OCI-LY7 (cell line): ENCODE results near the gene IFT27. TPM values are rescaled to one million over a fixed set of nuclear protein-coding genes. Genes with fewer than 3 reads are reported as not detected.

Experiments used
- BruUV-seq: library from RNA; stranded (reverse); fragments of 400-500 nt; replicated peaks from 2 replicates; lab custom pipeline; 2021; lab: Mats Ljungman, UMichigan
- CTCF ChIA-PET: fragments of 300-600 bp; sonication (Branson Sonifier 250); formaldehyde crosslinking; loops from one replicate; lab custom pipeline; 2022; ENCODE audit warnings: antibody characterized with exemption; ENCODE audit not compliant: unreplicated experiment; lab: Charles Lee
- POLR2A ChIA-PET: fragments of 300-600 bp; sonication (Branson Sonifier 250); formaldehyde crosslinking; loops from one replicate; lab custom pipeline; 2022; ENCODE audit warnings: antibody characterized with exemption; lab: Charles Lee
- DNase-seq: peaks from one replicate; pipeline ENCODE4 v3.0.0-alpha.2; 2015; ENCODE audit warnings: low spot score
- H2AFZ ChIP-seq: fragments of 200-600 bp; sonication (generic), shearing (Covaris generic); 2 replicates; pipeline ENCODE4 v1.6.1; 2014; ENCODE audit warnings: mild to moderate bottlenecking, antibody characterized with exemption, low read length, moderate library complexity
- H3K27ac ChIP-seq: fragments of 200-600 bp; sonication (generic); 2 replicates; pipeline ENCODE4 v1.5.1; 2014; ENCODE audit warnings: mixed run types, low read depth, mild to moderate bottlenecking, moderate library complexity, low read length, inconsistent platforms; ENCODE audit not compliant: poor library complexity, severe bottlenecking
- H3K36me3 ChIP-seq: fragments of 200-600 bp; sonication (generic); 2 replicates; pipeline ENCODE4 v1.6.1; 2014; ENCODE audit warnings: mild to moderate bottlenecking, antibody characterized with exemption, low read length, moderate library complexity, mixed read lengths; ENCODE audit not compliant: insufficient read depth
- H3K4me1 ChIP-seq: fragments of 200-600 bp; sonication (generic); 2 replicates; pipeline ENCODE4 v1.5.1; 2014; ENCODE audit warnings: mild to moderate bottlenecking, low read length; ENCODE audit not compliant: insufficient read depth, poor library complexity, severe bottlenecking
- H3K4me2 ChIP-seq: fragments of 200-600 bp; sonication (generic); 2 replicates; pipeline ENCODE4 v1.6.1; 2014; ENCODE audit warnings: mild to moderate bottlenecking, low read length
- H3K4me3 ChIP-seq: fragments of 200-600 bp; sonication (generic); 2 replicates; pipeline ENCODE4 v1.5.1; 2014; ENCODE audit warnings: mild to moderate bottlenecking, low read depth, low read length; ENCODE audit not compliant: poor library complexity, severe bottlenecking
- H3K79me2 ChIP-seq: fragments of 200-600 bp; sonication (generic); 2 replicates; pipeline ENCODE4 v1.6.1; 2016; ENCODE audit warnings: low read depth, mild to moderate bottlenecking, low read length, moderate library complexity, mixed read lengths; ENCODE audit not compliant: insufficient read depth
- H3K9me2 ChIP-seq: fragments of 200-600 bp; sonication (generic); 2 replicates; pipeline ENCODE4 v1.6.1; 2016; ENCODE audit warnings: mild to moderate bottlenecking, low read length, mixed read lengths; ENCODE audit not compliant: insufficient read depth
- H3K9me3 ChIP-seq: fragments of 200-600 bp; sonication (generic); 2 replicates; pipeline ENCODE4 v1.6.1; 2014; ENCODE audit warnings: mild to moderate bottlenecking, mixed run types, low read length, mixed read lengths
- H4K20me1 ChIP-seq: fragments of 200-600 bp; sonication (generic); 2 replicates; pipeline ENCODE4 v1.6.1; 2014; ENCODE audit warnings: mild to moderate bottlenecking, antibody characterized with exemption, low read length, moderate library complexity, mixed read lengths; ENCODE audit not compliant: insufficient read depth
- EZH2phosphoT487 ChIP-seq: fragments of 200-600 bp; sonication (generic); IDR thresholded peaks from 2 replicates; pipeline ENCODE4 v1.6.1; 2018; ENCODE audit warnings: low read depth, borderline replicate concordance, mild to moderate bottlenecking, mixed run types, antibody characterized with exemption, low read length, moderate library complexity, mixed read lengths
- intact Hi-C: fragments of 100-400 bp; cut with micrococcal nuclease; formaldehyde crosslinking; loops from one replicate; pipeline ENCODE4 v1.10.0; 2022; ENCODE audit not compliant: unreplicated experiment
- total RNA-seq, 2 experiments: library from RNA; depleted of rRNA in 1 of 2; stranded (reverse); fragments of >200 nt in 1 of 2; shearing (Covaris generic) in 1 of 2; gene quantifications; 2 replicates each; pipeline ENCODE4 v1.2.3, GENCODE V29; 2014 to 2022
- TF ChIP-seq, protein P1 (sequence below): fragments of 200-600 bp; sonication (generic); conservative IDR thresholded peaks from 2 replicates; pipeline ENCODE4 v1.5.1; 2014; ENCODE audit warnings: mild to moderate bottlenecking, antibody characterized with exemption, low read length, moderate library complexity, mixed read lengths

IFT27 gene
- total RNA-seq, 2 experiments from 2014 or later, result 18.3 to 50.0 TPM

GRCh38 chr22:36765131-36765942, 10.6 kb downstream of the IFT27 start:
- no peaks in the 10 kb centered on the region for H4K20me1 ChIP-seq
- no peaks in the 10 kb centered on the region for H3K79me2 ChIP-seq
- no peak overlapping the region for H3K4me2 ChIP-seq
- no TSS peak for BruUV-seq
- H3K27ac ChIP-seq, result no peak overlapping the region
- H3K9me2 ChIP-seq, result no peaks in the 10 kb centered on the region
- H3K4me1 ChIP-seq, result no peaks in the 10 kb centered on the region
- intact Hi-C loops, result no loop called here
- H3K4me3 ChIP-seq, result no peak overlapping the region
- ChIA-PET CTCF (no interaction called here), POLR2A (interaction anchor here (0.6 to 1.6 kb wide), 2 partner anchors 10 to 231 kb away, joined by 3 to 9 read pairs; partner anchors contain the start of gene IFT27)
- H3K36me3 ChIP-seq, result no peaks in the 10 kb centered on the region
- no peaks in the 10 kb centered on the region for H3K9me3 ChIP-seq
- TF ChIP-seq, protein P1, sequence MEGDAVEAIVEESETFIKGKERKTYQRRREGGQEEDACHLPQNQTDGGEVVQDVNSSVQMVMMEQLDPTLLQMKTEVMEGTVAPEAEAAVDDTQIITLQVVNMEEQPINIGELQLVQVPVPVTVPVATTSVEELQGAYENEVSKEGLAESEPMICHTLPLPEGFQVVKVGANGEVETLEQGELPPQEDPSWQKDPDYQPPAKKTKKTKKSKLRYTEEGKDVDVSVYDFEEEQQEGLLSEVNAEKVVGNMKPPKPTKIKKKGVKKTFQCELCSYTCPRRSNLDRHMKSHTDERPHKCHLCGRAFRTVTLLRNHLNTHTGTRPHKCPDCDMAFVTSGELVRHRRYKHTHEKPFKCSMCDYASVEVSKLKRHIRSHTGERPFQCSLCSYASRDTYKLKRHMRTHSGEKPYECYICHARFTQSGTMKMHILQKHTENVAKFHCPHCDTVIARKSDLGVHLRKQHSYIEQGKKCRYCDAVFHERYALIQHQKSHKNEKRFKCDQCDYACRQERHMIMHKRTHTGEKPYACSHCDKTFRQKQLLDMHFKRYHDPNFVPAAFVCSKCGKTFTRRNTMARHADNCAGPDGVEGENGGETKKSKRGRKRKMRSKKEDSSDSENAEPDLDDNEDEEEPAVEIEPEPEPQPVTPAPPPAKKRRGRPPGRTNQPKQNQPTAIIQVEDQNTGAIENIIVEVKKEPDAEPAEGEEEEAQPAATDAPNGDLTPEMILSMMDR, result no peak
- no peak for TF ChIP-seq EZH2phosphoT487
- no peak overlapping the region for H2AFZ ChIP-seq
- no peak for DNase-seq

DNA sequence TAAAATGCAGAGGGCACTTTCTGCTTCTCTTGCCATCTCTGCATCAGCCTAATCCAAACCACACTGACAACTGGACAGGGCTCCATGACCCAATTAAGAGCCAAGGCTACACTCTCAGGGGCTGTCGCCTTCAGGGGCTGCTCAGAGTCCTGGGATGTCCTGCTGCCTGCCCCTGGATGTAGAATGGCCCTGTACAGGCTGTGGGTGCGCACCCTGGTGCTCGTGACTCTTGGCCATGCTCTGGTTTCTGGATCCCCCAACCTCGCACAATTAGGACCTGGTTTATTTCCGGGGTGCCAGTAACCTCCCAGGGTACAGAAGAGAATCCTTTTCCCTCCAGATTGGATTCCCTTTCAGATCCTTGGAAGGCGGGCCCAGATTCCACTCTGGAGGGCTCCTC, 11.3 kb downstream of the IFT27 start:
- no peak overlapping the region for H3K27ac ChIP-seq
- no peaks in the 10 kb centered on the region for H4K20me1 ChIP-seq
- H3K9me3 ChIP-seq, result no peaks in the 10 kb centered on the region
- DNase-seq, result no peak
- H3K4me2 ChIP-seq, result no peak overlapping the region
- CTCF ChIA-PET, result no interaction called here
- no peak for TF ChIP-seq EZH2phosphoT487
- TF ChIP-seq, protein P1, result no peak
- H3K9me2 ChIP-seq, result no peaks in the 10 kb centered on the region
- no peak overlapping the region for H2AFZ ChIP-seq
- intact Hi-C loops, result no loop called here
- no peaks in the 10 kb centered on the region for H3K79me2 ChIP-seq
- no peaks in the 10 kb centered on the region for H3K4me1 ChIP-seq
- H3K36me3 ChIP-seq, result no peaks in the 10 kb centered on the region
- no TSS peak for BruUV-seq
- POLR2A ChIA-PET, result no interaction called here
- no peak overlapping the region for H3K4me3 ChIP-seq

GRCh38 chr22:36764060-36764459, 11.9 kb downstream of the IFT27 start:
- Histone ChIP-seq H3K27ac (no peak overlapping the region), H4K20me1 (no peaks in the 10 kb centered on the region), H3K4me3 (no peak overlapping the region), H3K4me2 (no peak overlapping the region), H3K36me3 (no peaks in the 10 kb centered on the region), H3K9me2 (no peaks in the 10 kb centered on the region), H3K9me3 (no peaks in the 10 kb centered on the region), H3K79me2 (no peaks in the 10 kb centered on the region), H2AFZ (no peak overlapping the region), H3K4me1 (no peaks in the 10 kb centered on the region)
- no peak for DNase-seq
- no TSS peak for BruUV-seq
- CTCF ChIA-PET, result no interaction called here
- intact Hi-C loops, result no loop called here
- TF ChIP-seq, protein P1, result no peak
- TF ChIP-seq EZH2phosphoT487, result no peak
- POLR2A ChIA-PET, result no interaction called here
